A673 (cell line): ENCODE data around the gene UBAP2L. TPM values are rescaled to one million over a fixed set of nuclear protein-coding genes. Genes with fewer than 3 reads are reported as not detected.

ENCODE experiments used
- BruUV-seq: library from RNA; stranded (reverse); fragments of 400-500 nt; replicated peaks from 2 replicates; lab custom pipeline; 2021; lab: Mats Ljungman, UMichigan
- CTCF ChIA-PET: fragments of 300-600 bp; sonication (Branson Sonifier 250); formaldehyde crosslinking; loops from one replicate; lab custom pipeline; 2022; ENCODE audit warnings: antibody characterized with exemption; lab: Charles Lee
- POLR2A ChIA-PET: fragments of 300-600 bp; sonication (Branson Sonifier 250); formaldehyde crosslinking; loops from one replicate; lab custom pipeline; 2022; ENCODE audit warnings: antibody characterized with exemption; ENCODE audit not compliant: low non-redundant PET; lab: Charles Lee
- DNase-seq: peaks from one replicate; pipeline ENCODE4 v3.0.0-alpha.2; 2015; ENCODE audit warnings: low spot score
- H3K27ac ChIP-seq: fragments of 200-600 bp; sonication (generic); 2 replicates; pipeline ENCODE4 v1.5.1; 2016; ENCODE audit warnings: mixed run types, low read depth, mild to moderate bottlenecking, mixed read lengths, antibody characterized with exemption, low read length; ENCODE audit not compliant: poor library complexity, severe bottlenecking
- H3K27me3 ChIP-seq: fragments of 200-600 bp; sonication (generic); replicated peaks from 2 replicates; pipeline ENCODE4 v1.6.1; 2017; ENCODE audit warnings: mixed run types, low read depth, mild to moderate bottlenecking, mixed read lengths, antibody characterized with exemption, low read length; ENCODE audit not compliant: insufficient read depth, poor library complexity
- H3K36me3 ChIP-seq: fragments of 200-600 bp; sonication (generic); 2 replicates; pipeline ENCODE4 v1.6.1; 2016; ENCODE audit warnings: mixed run types, mild to moderate bottlenecking, mixed read lengths, antibody characterized with exemption, low read length; ENCODE audit not compliant: insufficient read depth, poor library complexity, severe bottlenecking
- H3K4me1 ChIP-seq: fragments of 200-600 bp; sonication (generic); 2 replicates; pipeline ENCODE4 v1.6.1; 2017; ENCODE audit warnings: mixed run types, mild to moderate bottlenecking, mixed read lengths, antibody characterized with exemption, low read length; ENCODE audit not compliant: insufficient read depth, poor library complexity, severe bottlenecking
- H3K4me3 ChIP-seq: fragments of 200-600 bp; sonication (generic); 2 replicates; pipeline ENCODE4 v1.5.1; 2016; ENCODE audit warnings: low read depth, mixed run types, mild to moderate bottlenecking, mixed read lengths, low read length; ENCODE audit not compliant: poor library complexity, severe bottlenecking
- H3K9me3 ChIP-seq: fragments of 200-600 bp; sonication (generic); 2 replicates; pipeline ENCODE4 v1.6.1; 2016; ENCODE audit warnings: mixed run types, low read depth, mild to moderate bottlenecking, mixed read lengths, antibody characterized with exemption, low read length; ENCODE audit not compliant: poor library complexity, severe bottlenecking
- EZH2 ChIP-seq: fragments of 200-600 bp; sonication (generic); IDR thresholded peaks from 2 replicates; pipeline ENCODE4 v1.6.1; 2017; ENCODE audit warnings: borderline replicate concordance, low read depth, mild to moderate bottlenecking, mixed read lengths, antibody characterized with exemption, low read length; ENCODE audit not compliant: poor library complexity, severe bottlenecking
- intact Hi-C: fragments of 100-400 bp; cut with micrococcal nuclease; formaldehyde crosslinking; loops from one replicate; pipeline ENCODE4 v1.10.0; 2022; ENCODE audit not compliant: unreplicated experiment
- total RNA-seq: library from RNA; stranded (reverse); gene quantifications from 2 replicates; pipeline ENCODE4 v1.2.3, GENCODE V29; 2021
- TF ChIP-seq, protein P1 (sequence below): fragments of 300-800, 200-600 bp; sonication (generic); conservative IDR thresholded peaks from 2 replicates; pipeline ENCODE4 v1.5.1; 2017; ENCODE audit warnings: low read depth, mild to moderate bottlenecking, antibody characterized with exemption, low read length, moderate library complexity, mixed read lengths

UBAP2L gene
- total RNA-seq, 1 experiment from 2014 or later, result 269 TPM

DNA sequence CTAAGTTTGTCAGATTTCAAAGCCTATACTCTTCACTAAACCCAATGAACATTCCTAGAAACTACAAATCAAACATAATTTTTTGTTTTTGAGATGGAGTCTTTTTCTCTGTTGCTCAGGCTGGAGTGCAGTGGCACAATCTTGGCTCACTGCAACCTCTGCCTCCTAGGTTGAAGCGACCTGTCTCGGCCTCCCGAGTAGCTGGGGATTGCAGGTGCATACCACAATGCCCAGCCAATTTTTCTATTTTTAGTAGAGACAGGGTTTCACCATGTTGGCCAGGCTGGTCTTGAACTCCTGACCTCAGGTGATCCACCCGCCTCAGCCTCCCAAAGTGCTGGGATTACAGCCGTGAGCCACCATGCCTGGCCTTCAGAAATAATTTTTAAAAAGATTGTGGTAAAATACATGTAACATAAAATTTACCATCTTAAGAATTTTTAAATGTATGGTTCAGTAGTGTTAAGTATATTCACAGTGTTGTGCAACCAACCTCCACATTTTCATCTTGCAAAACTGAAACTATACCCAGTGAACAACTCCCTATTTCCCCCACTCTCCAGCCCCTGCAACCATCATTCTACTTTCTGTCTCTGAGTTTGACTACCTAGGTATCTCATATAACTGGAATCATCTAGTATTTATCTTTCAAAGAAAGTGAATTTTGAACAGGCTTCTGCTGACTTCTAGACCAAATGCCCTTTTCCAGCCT, 11.9 kb upstream of the UBAP2L start:
- no peaks in the 10 kb centered on the region for H3K27me3 ChIP-seq
- DNase-seq, result no peak
- no peaks in the 10 kb centered on the region for H3K9me3 ChIP-seq
- H3K4me1 ChIP-seq, result no peaks in the 10 kb centered on the region
- peaks cover 72% of the 10 kb centered on the region for H3K36me3 ChIP-seq
- BruUV-seq, result no TSS peak
- no peak overlapping the region for H3K4me3 ChIP-seq
- no peak overlapping the region for H3K27ac ChIP-seq
- no peak for TF ChIP-seq EZH2
- TF ChIP-seq, protein P1, sequence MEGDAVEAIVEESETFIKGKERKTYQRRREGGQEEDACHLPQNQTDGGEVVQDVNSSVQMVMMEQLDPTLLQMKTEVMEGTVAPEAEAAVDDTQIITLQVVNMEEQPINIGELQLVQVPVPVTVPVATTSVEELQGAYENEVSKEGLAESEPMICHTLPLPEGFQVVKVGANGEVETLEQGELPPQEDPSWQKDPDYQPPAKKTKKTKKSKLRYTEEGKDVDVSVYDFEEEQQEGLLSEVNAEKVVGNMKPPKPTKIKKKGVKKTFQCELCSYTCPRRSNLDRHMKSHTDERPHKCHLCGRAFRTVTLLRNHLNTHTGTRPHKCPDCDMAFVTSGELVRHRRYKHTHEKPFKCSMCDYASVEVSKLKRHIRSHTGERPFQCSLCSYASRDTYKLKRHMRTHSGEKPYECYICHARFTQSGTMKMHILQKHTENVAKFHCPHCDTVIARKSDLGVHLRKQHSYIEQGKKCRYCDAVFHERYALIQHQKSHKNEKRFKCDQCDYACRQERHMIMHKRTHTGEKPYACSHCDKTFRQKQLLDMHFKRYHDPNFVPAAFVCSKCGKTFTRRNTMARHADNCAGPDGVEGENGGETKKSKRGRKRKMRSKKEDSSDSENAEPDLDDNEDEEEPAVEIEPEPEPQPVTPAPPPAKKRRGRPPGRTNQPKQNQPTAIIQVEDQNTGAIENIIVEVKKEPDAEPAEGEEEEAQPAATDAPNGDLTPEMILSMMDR, result no peak
- intact Hi-C loops, result no loop called here
- POLR2A ChIA-PET, result no interaction called here
- CTCF ChIA-PET, result no interaction called here

DNA sequence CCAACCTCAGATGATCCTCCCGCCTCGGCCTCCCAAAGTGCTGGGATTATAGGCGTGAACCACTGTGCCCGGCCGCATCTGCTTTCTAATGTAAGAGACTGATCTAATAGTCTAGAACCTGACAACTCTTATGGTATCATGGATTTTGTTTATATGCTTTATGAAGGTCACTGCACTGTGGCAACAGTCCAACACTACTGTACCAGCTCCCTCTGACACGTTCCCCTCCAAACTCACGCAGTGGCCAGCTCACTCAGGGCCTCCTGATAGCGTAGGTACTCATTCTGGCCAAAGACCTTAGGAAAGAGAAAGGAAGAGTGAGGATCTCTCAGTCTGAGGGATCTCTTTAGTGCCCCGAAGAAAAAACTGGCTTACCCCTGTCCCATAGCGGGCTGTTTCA, 8.7 kb upstream of the UBAP2L start:
- CTCF ChIA-PET, result interaction anchor here (1.2 kb wide), 1 partner anchor 13 kb away, joined by 13 read pairs; no protein-coding TSS in a partner anchor
- Histone ChIP-seq H3K9me3 (no peaks in the 10 kb centered on the region), H3K27me3 (no peaks in the 10 kb centered on the region), H3K27ac (no peak overlapping the region), H3K36me3 (peaks cover 71% of the 10 kb centered on the region), H3K4me3 (no peak overlapping the region), H3K4me1 (no peaks in the 10 kb centered on the region)
- BruUV-seq, result no TSS peak
- no peak for TF ChIP-seq EZH2
- TF ChIP-seq, protein P1, result no peak
- POLR2A ChIA-PET, result no interaction called here
- no peak for DNase-seq
- intact Hi-C loops, result no loop called here

DNA sequence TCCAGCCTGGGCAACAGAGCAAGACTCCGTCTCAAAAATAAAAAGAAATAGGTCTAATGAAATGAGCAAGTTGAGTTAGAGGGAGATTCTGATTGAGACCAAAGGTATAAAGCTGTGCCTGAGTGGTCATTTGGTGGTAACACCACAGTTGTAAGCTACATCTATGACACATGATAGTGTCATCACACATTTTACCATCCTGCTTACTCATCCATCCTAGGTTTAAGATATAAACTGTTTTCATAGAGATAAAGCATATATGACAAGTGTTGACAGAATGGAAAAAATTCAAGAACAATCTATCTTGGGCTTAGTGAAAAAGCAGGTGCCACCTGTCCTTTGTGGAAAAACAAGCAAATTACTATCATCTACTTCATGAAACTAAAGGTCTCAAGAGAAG, 7.5 kb upstream of the UBAP2L start:
- no peak for DNase-seq
- POLR2A ChIA-PET, result no interaction called here
- Histone ChIP-seq H3K27me3 (no peaks in the 10 kb centered on the region), H3K9me3 (no peaks in the 10 kb centered on the region), H3K4me1 (no peaks in the 10 kb centered on the region), H3K27ac (no peak overlapping the region), H3K36me3 (peaks cover 72% of the 10 kb centered on the region), H3K4me3 (no peak overlapping the region)
- intact Hi-C loops, result no loop called here
- TF ChIP-seq, protein P1, result no peak
- no peak for TF ChIP-seq EZH2
- no TSS peak for BruUV-seq
- CTCF ChIA-PET, result no interaction called here
